Stimulated activated CD4-positive, alpha-beta T cell treated with anti-CD3 and anti-CD28 coated beads, Interleukin-2, amount 100 ng/mL, for 48 hours (primary cell): Measurements from ENCODE around the gene ARHGEF3.
"Not testable (repeated sequence)": the region's sequence is repeated elsewhere in the genome, so short reads cannot be mapped to it uniquely, and the experiment has no call there.

Experiments used
- DNase-seq, 2 donors: peaks; one replicate each; pipeline ENCODE4 v3.0.0-alpha.2; 2020

Gene ARHGEF3

DNA sequence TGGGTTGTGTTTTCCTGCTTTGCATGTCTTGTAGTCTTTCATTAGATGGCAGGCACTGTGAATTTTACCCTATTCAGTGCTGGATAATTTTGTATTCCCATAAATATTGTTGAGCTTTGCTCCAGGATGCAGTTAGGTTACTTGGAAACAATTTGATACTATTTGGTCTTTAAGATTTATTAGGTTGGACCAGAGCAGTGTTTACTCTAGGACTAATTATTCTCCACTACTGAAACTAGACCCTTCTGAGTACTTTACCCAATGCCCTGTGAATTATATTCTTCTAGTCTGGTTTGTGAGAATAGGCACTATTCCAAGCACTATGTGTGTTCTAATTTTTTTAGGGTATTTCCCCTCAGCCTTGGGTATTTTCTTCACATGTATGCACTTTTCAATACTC, 80.9 kb downstream of the ARHGEF3 start:
- no peak for DNase-seq

DNA sequence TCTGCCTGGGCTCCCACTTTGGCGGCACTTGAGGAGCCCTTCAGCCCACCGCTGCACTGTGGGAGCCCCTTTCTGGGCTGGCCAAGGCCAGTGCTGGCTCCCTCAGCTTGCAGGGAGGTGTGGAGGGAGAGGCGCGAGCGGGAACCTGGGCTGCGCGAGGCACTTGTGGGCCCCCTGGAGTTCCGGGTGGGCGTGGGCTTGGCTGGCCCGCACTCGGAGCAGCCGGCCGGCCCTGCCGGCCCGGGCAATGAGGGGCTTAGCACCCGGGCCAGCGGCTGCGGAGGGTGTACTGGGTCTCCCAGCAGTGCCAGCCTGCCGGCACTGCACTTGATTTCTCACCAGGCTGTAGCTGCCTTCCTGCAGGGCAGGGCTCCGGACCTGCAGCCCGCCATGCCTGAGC, 82.9 kb downstream of the ARHGEF3 start:
- DNase-seq, result not testable (repeated sequence)

DNA sequence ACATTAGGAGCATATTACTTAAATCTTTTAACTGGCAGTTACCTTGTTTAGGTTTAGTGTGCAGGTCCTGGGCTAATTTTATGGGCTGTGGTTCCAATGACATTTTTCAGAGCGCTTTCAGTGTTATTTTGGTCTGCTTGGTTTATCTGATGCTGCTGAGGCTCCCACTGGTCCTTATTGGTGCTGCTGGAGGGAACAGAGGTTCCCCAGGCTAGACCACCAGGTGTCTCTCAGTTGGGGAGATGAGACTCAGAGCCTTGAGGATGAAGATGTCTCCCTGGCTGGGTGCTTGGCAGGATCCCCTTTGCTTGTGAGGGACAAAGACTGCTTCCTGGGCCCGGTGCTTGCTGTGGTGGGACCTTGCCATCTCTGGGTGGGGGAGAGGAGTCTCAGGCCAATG, 90.4 kb downstream of the ARHGEF3 start:
- no peak for DNase-seq

DNA sequence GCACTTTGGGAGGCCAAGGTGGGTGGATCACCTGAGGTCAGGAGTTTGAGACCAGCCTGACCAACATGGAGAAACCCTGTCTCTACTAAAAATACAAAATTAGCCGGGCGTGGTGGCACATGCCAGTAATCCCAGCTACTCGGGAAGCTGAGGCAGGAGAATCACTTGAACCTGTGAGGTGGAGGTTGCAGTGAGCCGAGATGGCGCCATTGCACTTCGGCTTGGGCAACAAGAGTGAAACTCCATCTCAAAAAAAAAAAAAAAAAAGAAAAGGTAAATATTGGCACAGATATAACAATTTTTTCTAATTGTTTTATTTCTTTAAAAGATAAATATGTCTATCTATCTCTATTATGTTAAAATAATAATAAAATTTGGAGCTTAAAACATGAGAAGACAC, 94.3 kb downstream of the ARHGEF3 start:
- not testable (repeated sequence) for DNase-seq

DNA sequence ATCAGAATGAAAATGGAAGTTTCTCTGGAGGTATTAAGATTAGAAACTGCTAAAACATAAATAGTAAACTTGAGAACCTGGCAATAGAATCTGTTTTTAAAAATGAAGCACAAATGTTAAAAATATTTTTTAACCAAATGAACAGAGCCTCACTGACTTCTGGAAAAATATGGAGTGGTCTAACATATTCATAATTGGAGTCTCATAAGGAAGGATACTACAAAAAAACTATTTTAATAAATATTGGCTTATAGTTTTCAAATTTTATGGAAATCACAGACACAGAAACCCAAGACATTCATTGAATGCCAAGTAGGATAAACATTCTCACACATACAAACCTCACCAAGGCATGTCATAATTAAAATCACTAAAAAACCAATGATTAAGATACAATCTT, 95.1 kb downstream of the ARHGEF3 start:
- no peak for DNase-seq

DNA sequence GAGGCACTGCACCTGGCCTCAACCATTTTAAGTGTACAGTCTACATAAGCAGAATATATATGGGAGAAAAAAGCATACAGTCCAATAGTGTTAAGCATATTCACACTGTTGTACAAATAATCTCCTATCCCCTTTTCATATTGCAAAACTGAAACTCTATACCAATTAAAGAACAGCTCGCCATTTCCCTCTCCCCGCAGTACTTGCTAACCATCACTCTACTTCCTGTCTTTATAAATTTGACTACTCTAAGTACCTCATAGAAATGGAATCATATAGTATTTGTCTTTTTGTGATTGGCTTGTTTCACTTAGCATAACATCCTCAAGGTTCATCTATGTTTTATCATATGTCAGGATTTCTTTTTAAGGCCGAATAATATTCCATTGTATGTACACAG, 97.0 kb downstream of the ARHGEF3 start:
- DNase-seq, result no peak

DNA sequence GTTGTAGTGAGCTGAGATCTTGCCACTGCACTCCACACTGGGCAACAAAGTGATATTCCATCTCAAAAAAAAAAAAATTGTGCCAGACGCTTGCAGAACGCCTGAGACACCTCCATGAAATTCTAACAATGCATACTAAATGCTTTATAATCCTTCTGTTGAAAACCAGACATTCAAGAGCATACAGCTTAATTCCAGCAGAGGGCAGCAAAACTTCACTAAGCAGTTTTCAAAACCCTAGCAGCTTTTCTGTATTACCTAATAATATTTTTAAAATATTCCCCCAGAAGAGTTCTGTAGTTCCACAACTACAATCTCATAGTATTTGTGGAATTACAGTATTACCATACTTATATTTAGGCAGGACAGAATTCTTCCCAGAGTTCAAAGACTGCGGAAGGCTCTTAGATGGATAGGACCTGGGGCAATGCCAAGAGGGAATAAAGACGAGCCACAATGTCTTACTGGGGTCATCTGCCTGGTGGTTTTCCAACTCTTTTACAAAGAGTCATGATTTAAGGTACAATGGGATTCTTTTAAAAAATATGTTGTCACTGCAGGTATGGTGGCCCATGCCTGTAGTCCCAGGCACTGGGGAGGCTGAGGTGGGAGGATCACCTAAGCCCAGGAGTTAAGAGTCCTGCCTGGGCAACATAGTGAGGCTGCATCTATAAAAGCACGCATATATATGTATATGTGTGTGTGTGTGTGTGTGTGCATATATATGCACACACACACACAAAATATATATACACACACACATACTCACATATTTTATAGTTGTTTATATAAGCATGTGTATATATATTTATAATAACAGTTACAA, 99.0 kb downstream of the ARHGEF3 start:
- peak; percentile 36 to 43 for DNase-seq

DNA sequence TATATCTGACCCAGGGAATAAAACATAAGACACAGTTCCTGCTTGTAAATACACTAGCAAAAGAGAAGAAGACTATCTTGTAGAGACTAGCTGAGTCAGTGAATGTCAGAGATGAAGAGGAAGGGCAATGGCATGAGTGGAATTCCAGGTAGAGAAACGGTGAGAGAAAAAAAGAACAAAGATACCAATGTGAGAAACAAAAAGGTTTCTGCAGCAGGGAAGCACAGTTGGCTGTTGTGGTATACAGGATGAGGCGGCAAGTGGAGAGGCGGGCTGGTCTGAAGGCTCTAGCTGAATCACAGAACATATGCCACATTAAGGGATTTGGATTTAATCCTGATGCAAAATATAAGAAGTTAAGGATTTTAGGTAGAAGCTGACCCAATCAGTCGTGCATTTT, 101.6 kb downstream of the ARHGEF3 start:
- DNase-seq, result no peak

DNA sequence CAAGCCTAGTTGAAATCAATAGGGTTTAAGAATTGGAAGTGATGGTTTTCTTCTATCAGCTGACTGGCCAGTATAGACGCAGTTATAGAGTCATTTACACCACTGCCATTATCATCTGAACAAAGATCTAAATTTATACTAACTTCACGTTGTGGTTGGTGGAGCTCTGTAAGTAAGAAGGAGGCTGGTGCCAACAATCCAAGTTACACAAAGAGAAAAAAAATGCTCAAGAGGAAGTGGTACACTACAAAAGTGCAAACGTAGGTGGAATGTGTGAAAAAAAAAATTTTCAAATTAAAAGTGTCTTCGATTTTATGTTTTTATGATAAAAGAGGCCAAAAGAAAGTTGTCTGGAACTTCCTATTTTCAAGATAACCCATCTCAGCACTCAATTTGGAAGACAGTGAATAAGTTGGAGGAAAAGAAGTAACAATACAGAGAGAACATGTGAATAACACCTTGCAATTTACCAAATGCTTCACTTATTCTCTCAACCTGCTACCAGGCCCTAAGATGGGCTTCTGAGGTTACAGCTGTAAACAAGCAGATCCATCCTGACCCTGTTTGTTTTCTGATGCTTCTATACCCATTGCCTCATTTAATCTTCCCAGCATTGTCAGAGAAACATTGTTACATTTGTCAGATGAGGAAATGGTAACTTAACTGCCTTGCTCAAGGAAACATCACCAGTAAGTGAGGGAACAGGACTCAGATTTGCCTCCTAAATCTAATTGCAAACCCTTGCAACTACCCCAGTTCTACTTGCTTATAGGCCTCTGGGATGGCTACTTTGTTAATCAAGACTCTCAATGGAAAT, 106.7 kb downstream of the ARHGEF3 start:
- DNase-seq, result no peak

DNA sequence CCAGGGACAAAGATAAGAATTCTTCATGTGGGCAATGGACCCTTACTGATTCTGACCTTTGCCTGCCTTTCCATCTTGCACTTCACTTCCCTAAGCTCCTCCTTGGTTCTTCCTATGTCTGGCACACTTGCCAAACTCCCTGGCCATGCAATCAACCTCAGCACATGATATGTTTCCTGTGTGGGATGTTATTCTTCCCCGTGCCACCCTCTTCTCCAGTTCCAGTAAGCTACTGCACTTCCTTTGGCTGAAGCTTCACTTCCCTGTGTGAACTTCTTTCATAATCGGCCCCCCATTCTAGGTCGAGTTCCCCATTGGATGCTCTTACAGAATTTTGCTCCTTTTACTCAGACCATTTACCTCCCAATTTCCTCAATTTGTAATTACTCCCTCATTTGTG, 108.0 kb downstream of the ARHGEF3 start:
- no peak for DNase-seq

DNA sequence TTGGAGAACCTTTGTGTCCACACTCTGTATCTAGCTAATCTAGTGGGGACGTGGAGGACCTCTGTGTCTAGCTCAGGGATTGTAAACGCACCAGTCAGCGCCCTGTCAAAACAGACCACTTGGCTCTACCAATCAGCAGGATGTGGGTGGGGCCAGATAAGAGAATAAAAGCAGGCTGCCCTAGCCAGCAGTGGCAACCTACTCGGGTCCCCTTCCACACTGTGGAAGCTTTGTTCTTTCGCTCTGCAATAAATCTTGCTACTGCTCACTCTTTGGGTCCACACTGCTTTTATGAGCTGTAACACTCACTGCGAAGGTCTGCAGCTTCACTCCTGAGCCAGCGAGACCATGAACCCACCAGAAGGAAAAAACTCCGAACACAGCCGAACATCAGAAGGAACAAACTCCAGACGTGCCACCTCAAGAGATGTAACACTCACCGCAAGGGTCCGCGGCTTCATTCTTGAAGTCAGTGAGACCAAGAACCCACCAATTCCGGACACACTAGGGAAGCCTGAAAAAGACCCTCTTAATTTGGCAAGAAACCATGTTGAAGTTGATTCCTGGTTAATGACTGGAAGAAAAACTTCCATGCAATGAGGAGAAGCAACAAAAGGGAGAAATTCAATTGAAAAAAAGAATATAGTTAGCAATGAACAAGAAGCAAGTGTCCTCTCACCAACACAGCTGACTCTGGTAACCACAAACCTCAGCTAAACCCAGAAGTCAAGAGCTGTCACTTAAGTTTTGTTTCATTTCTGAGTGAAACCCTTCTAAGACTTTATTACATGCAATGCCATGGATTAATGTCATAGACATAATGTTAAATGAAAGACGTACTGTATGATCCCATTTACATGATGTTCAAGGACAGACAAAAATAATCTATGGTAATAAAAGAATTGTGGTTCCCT, 109.0 kb downstream of the ARHGEF3 start:
- DNase-seq, result not testable (repeated sequence)

DNA sequence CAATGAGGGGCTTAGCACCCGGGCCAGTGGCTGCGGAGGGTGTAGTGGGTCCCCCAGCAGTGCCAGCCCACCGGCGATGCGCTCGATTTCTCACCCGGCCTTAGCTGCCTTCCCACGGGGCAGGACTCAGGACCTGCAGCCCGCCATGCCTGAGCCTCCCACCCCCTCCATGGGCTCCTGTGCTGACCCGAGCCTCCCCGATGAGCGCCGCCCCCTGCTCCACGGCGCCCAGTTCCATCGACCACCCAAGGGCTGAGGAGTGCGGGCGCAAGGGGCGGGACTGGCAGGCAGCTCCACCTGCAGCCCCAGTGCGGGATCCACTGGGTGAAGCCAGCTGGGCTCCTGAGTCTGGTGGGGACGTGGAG, 109.8 kb downstream of the ARHGEF3 start:
- DNase-seq, result not testable (repeated sequence)

DNA sequence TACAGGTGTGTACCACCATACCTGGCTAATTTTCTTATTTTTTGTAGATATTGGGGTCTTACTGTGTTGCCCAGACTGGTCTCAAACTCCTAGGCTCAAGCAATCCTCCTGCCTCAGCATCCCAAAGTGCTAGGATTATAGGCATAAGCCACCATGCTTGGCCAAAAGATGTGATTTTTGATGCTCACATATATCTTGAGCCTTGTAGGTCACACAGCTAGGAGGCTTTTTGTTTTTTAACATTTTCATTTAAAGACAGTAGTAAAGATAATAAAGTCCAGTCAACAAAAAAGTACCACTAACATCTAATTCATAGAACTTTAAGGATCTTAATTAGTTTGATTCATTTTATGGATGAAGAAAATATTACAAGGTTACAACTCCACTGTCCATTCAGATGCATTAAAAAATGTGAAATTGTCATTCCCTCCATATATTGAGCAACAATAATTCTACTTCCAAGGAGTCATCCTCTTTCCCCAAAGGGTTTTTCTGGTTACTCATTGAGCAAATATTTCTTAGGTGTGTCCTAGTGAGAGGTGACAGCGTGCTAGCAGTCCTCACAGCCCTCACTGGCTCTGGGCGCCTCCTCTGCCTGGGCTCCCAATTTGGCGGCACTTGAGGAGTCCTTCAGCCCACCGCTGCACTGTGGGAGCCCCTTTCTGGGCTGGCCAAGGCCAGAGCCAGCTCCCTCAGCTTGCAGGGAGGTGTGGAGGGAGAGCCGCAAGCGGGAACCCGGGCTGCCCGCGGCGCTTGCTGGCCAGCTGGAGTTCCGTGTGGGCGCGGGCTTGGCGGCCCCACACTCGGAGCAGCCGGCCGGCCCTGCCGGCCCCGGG, 110.4 kb downstream of the ARHGEF3 start:
- no peak for DNase-seq

DNA sequence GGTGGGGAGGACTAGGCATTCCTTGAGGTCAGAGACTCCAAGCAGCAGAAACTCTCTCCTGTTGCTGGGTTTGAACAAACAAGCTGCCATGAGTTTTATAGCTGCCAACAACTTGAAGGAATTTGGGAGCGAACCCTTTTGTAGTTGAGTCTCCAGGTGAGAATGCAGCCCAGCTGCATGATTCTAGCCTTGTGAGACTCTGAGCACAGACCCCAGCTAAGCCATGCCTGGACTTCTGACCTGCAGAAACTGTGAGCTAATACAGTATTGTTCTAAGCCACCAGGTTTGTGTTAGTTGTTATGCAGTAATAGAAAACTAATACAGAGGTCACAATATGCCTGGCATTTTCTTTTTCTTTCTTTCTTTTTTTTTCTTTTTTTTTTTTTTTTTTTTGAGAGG, 112.4 kb downstream of the ARHGEF3 start:
- DNase-seq, result no peak

DNA sequence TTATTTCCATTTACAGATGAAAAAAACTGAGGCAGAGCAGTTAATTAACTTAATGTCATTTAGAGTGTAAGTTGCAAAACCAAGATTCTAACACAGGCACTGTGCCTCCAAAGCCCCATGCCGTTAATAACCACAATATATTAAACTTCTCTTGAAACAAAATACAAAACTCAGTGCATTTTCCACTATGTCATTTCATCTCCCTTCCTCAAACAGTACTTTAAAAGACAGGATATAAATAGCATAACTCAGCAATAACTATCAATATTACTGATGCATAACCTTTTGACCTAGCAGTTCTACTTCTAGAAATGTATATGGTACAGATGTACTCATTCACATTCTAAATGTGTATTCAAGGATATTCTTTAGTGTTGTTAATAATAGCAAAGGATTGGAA, 113.6 kb downstream of the ARHGEF3 start:
- DNase-seq, result no peak

DNA sequence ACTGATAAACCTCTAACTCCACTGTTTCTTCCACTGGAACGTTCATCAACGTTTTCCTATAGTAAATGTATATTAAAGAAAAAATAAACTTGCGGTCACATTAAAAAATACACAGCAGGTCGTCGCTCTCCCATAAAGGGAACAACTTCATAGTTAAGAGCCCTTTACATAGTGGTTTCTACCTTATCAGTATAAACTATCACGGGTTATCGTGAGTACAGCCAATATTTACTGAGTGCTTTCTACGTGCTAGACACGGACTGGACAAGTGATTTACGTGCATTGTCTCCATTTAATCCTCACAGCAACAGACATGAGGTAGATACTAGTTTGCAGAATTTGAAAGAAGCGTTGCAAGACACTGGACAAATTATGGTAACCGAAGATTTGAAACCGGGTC, 117.7 kb downstream of the ARHGEF3 start:
- no peak for DNase-seq

DNA sequence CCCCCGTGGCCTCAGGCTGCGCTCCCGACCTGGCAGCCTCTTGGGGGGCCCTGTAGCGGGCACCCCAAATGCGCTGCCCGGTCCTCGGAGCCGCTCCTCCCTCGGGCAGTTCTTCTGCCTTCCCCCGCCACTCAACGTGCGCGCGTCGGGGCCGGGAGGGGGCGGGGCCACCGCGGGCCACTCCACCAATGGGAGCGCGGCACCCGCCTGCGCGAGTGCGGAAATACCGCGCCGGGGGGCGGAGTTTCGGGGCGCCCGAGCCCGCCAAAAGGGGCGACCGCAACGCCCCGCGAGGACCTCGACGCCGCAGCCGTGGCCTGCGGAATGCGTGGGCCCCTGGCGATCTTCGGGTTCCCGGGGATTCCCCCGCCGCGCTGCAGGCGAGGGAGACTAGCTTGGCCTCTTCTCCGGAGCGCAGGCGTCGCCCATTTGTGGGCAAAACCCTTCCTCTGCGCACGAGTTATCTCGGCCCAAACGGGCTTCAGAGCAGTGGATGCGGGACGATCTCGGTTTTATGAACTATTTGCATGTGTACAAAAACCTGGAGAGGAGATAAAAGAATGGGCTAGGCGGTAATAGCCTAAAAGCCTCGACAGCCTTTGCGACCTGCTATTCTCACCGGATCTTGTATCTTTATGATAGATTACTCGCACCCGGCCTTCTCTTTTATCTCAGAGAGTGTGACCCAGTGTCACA, 118.5 kb downstream of the ARHGEF3 start, which contains the start of gene TASOR:
Gene TASOR (minus strand): TSS at position 144 of the 696 bp plus-strand sequence. CDS start 259 bp downstream, outside the sequence.
- DNase-seq, result peak; percentile 82 to 89

DNA sequence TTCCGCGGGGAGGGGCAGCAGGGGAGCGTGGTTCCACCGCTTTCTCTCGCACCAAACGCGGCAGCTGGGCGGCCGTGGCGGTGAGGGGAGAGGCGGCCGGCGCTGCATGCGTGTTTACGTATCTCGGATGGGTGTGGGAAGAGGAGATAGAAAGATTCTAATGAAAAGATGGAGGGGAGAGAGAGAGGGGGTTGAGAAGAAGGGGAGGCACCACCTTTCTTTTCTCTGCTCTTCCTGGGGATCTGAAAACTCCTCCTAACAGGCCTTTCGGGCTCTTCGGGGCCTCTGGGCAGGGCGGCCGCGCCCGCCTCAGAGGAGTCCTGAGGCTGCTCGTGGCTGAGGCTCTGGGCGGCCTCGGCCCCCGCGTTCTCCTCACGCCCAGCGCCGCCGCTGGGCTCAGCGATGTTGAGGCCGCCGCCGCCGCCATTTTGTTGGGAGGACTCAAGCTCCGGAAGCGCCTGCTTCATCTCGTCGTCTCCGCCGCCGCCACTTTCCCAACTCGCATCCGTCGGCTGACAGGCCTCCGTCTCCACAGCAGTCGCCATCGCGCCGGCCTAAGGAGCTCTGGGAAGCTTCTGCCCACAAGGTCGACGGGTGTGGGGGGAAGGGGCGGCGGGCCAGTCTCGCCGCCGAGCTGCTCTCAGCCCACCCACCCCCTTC, 119.2 kb downstream of the ARHGEF3 start:
- peak; percentile 64 to 67 for DNase-seq

DNA sequence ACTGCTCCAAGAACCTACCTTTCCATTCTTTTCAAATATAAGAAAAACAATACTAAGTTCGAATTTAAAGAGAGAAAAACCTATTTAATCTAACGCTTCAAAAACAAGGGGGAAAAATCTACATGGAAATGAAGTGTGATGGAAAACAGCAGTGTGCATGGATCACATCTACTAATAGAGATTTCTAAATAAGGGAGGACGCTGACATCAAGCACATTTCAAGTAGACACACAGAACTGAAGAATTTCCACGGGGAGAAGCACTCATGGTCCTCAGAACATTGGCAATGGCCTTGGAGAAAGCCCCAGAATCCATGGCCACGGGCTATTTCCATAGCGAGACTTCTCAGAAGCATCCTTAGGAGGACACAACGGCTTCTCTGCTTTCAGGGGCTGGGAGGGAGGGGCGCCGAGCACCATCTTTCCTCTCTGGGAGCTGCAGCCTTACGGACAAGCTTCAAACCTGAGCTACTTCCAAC, 119.7 kb downstream of the ARHGEF3 start:
- DNase-seq, result no peak

DNA sequence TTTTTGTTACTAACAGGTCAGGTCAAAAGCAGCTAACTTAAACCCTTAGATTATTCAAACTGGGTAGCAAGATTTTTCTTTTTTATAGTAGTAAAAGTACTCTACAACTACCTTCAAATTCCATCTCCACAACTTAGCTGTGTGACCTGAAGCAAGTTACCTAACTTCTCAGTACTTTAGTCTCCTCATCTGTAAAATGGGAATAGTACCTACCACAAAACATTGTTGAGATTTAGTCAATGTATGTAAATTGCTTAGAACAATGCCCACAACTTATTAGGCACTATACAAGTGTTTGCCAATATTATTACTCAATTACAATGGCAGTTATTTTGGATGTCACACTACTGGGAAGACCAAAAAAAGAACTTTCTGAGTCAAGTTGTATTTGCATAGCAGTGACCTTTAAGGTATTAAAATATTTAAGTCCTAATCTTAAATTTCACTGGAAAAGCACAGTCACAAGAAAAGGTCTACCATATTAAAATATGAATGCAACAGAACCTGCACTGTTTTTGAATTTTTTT, 121.6 kb downstream of the ARHGEF3 start:
- no peak for DNase-seq
